Activated T-helper 1 cell treated with Interleukin-2 at 50 U/mL for 16 hours (primary cell): Measurements from ENCODE around the gene MAN1C1.

Experiments
- DNase-seq: peaks from one replicate; pipeline ENCODE4 v3.0.0-alpha.2; 2020; ENCODE audit warnings: low read depth

Gene MAN1C1

GRCh38 chr1:25817840-25818501, 201.4 kb downstream of the MAN1C1 start:
- DNase-seq = no peak

- no peak for DNase-seq
Observed at GRCh38 chr1:25818569-25818968, 202.0 kb downstream of the MAN1C1 start.

- DNase-seq = peak; percentile 90
Observed at GRCh38 chr1:25819491-25820246, 203.1 kb downstream of the MAN1C1 start, which contains the start of gene MTFR1L. TSS of gene MTFR1L (plus strand) at chr1:25819954. CDS start at chr1:25823105, 3,151 bp downstream.

- DNase-seq = peak; percentile 51
Observed at GRCh38 chr1:25820247-25821111, 203.9 kb downstream of the MAN1C1 start.

- no peak for DNase-seq
Observed at GRCh38 chr1:25821112-25821476, 204.5 kb downstream of the MAN1C1 start.

- DNase-seq = no peak
Observed at GRCh38 chr1:25821630-25822091, 205.1 kb downstream of the MAN1C1 start.

GRCh38 chr1:25825605-25826004, 209.0 kb downstream of the MAN1C1 start:
- DNase-seq = no peak

- DNase-seq = no peak
Observed at GRCh38 chr1:25826571-25826970, 210.0 kb downstream of the MAN1C1 start.

- DNase-seq = no peak
Observed at GRCh38 chr1:25828491-25828890, 211.9 kb downstream of the MAN1C1 start.

GRCh38 chr1:25829046-25829445, 212.5 kb downstream of the MAN1C1 start:
- DNase-seq = no peak

- DNase-seq = no peak
Observed at GRCh38 chr1:25831569-25832196, 215.1 kb downstream of the MAN1C1 start.

GRCh38 chr1:25832336-25833037, 215.9 kb downstream of the MAN1C1 start:
- no peak for DNase-seq

GRCh38 chr1:25833158-25833557, 216.6 kb downstream of the MAN1C1 start:
- no peak for DNase-seq
